ENCODE results near the gene EFNB1. TPM values are rescaled to one million over a fixed set of nuclear protein-coding genes. Genes with fewer than 3 reads are reported as not detected.

EFNB1 gene
- total and polyA plus RNA-seq, 10 donors: 4.8 to 48.7 (median 29.9) TPM

GRCh38 chrX:68841251-68842049 lies 12.6 kb downstream of the EFNB1 start:
- 66 to 83% (median 71%) methylated on average over 4 to 8 of the region's 8 CpGs for WGBS, 5 donors
- H3K27me3 ChIP-seq (replicated peaks in 1 of 7): no peaks in the 10 kb centered on the region
- no peak overlapping the region for H3K4me3 ChIP-seq
- H3K36me3 ChIP-seq: peaks cover 0 to 30% (median 6%) of the 10 kb centered on the region in 6 donors
- DNase-seq: no peak
- H3K9me3 ChIP-seq: no peaks in the 10 kb centered on the region
- TF ChIP-seq, protein P1, sequence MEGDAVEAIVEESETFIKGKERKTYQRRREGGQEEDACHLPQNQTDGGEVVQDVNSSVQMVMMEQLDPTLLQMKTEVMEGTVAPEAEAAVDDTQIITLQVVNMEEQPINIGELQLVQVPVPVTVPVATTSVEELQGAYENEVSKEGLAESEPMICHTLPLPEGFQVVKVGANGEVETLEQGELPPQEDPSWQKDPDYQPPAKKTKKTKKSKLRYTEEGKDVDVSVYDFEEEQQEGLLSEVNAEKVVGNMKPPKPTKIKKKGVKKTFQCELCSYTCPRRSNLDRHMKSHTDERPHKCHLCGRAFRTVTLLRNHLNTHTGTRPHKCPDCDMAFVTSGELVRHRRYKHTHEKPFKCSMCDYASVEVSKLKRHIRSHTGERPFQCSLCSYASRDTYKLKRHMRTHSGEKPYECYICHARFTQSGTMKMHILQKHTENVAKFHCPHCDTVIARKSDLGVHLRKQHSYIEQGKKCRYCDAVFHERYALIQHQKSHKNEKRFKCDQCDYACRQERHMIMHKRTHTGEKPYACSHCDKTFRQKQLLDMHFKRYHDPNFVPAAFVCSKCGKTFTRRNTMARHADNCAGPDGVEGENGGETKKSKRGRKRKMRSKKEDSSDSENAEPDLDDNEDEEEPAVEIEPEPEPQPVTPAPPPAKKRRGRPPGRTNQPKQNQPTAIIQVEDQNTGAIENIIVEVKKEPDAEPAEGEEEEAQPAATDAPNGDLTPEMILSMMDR (IDR thresholded peaks at IDR 0.05 in 8 of 11, conservative IDR thresholded peaks at IDR 0.05 in 3 of 11): no peak
- peak; percentile 7 to 64 (median 47) for TF ChIP-seq POLR2AphosphoS5 (IDR thresholded peaks at IDR 0.05)
- H3K27ac ChIP-seq: no peak overlapping the region
- H3K4me1 ChIP-seq: peaks cover 0 to 29% (median 12%) of the 10 kb centered on the region in 6 donors
- intact Hi-C loops (cut with DNase I; ENCODE audit: low total_unique reads): no loop called here

- H3K27me3 ChIP-seq (replicated peaks in 1 of 7): no peaks in the 10 kb centered on the region
- H3K36me3 ChIP-seq: peaks cover 0 to 30% (median 6%) of the 10 kb centered on the region in 6 donors
- H3K9me3 ChIP-seq: no peaks in the 10 kb centered on the region
- peaks cover 0 to 29% (median 12%) of the 10 kb centered on the region in 6 donors for H3K4me1 ChIP-seq
- no peak for TF ChIP-seq POLR2A (IDR thresholded peaks at IDR 0.05)
- TF ChIP-seq, protein P1 (IDR thresholded peaks at IDR 0.05 in 8 of 11, conservative IDR thresholded peaks at IDR 0.05 in 3 of 11): no peak
- TF ChIP-seq POLR2AphosphoS5 (IDR thresholded peaks at IDR 0.05): no peak
- WGBS, 5 donors: 14 to 67% (median 53%) methylated on average over 1 to 2 of the region's 2 CpGs
- intact Hi-C loops (cut with DNase I; ENCODE audit: low total_unique reads): no loop called here
- peak overlapping the region in 1 of 8 donors; percentile 13 for H3K27ac ChIP-seq
- H3K4me3 ChIP-seq: no peak overlapping the region
- DNase-seq: no peak
These were observed 13.5 kb downstream of the EFNB1 start for GRCh38 chrX:68842351-68842750.

GRCh38 chrX:68842781-68843581 lies 14.2 kb downstream of the EFNB1 start:
- WGBS, 5 donors: 38 to 62% (median 40%) methylated on average over 9 to 12 of the region's 12 CpGs
- Histone ChIP-seq H3K4me1 (peaks cover 0 to 29% (median 12%) of the 10 kb centered on the region in 6 donors), H3K36me3 (peaks cover 0 to 30% (median 6%) of the 10 kb centered on the region in 6 donors), H3K9me3 (no peaks in the 10 kb centered on the region), H3K4me3 (no peak overlapping the region), H3K27ac (peak overlapping the region in 1 of 8 donors; percentile 13), H3K27me3 (replicated peaks in 1 of 7) (no peaks in the 10 kb centered on the region)
- DNase-seq: no peak
- intact Hi-C loops (cut with DNase I; ENCODE audit: low total_unique reads): no loop called here
- TF ChIP-seq POLR2AphosphoS5 (IDR thresholded peaks at IDR 0.05): no peak
- TF ChIP-seq, protein P1 (IDR thresholded peaks at IDR 0.05 in 8 of 11, conservative IDR thresholded peaks at IDR 0.05 in 3 of 11): no peak
- TF ChIP-seq POLR2A (IDR thresholded peaks at IDR 0.05): no peak

DNA sequence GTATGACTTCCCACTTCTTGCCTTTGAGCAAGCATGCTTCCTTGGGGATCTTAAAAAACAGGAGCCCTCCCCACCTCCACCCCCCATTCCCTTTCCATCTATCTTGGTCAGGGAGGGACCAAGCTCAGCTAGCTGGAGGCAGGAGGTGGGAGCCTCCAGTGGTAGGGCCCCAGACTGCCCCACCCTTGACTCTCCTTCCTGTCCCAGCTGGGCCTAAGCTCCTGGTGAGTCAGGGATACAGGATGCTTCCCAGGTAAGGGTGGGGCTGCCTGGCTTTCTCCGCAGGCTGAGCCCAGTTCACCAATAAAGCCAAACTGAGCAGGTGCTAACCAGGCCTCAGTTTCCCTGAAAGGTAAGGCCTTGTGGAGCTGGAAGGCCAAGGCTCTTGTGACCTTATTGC lies 15.2 kb downstream of the EFNB1 start:
- H3K9me3 ChIP-seq: no peaks in the 10 kb centered on the region
- H3K4me3 ChIP-seq: no peak overlapping the region
- DNase-seq: no peak
- no peak overlapping the region for H3K27ac ChIP-seq
- no peaks in the 10 kb centered on the region for H3K27me3 ChIP-seq (replicated peaks in 1 of 7)
- intact Hi-C loops (cut with DNase I; ENCODE audit: low total_unique reads): no loop called here
- 78 to 94% (median 90%) methylated on average over 1 of the region's 1 CpG; no CpG with 5 or more reads in 1 of the 5 donors for WGBS, 5 donors
- peaks cover 0 to 29% (median 12%) of the 10 kb centered on the region in 6 donors for H3K4me1 ChIP-seq
- no peak for TF ChIP-seq POLR2AphosphoS5 (IDR thresholded peaks at IDR 0.05)
- TF ChIP-seq, protein P1 (IDR thresholded peaks at IDR 0.05 in 8 of 11, conservative IDR thresholded peaks at IDR 0.05 in 3 of 11): no peak
- TF ChIP-seq POLR2A (IDR thresholded peaks at IDR 0.05): no peak
- H3K36me3 ChIP-seq: peaks cover 0 to 28% (median 6%) of the 10 kb centered on the region in 6 donors

Measured in spleen (tissue), 11 donors.